A549 treated with GW870086 at 1 μM for 4 hours (cell line): Measurements from ENCODE around the gene ZMAT1. TPM values are rescaled to one million over a fixed set of nuclear protein-coding genes. Genes with fewer than 3 reads are reported as not detected.

Source experiments
- total RNA-seq: library from RNA; stranded (reverse); fragments of 200-300 nt; extraction: Qiagen RNA extraction; gene quantifications from 5 replicates; pipeline ENCODE4 v1.2.3, GENCODE V29; 2022; ENCODE audit warnings: low read depth

Gene ZMAT1
- 0.05 TPM in 3 of 5 replicates, not detected in the others for total RNA-seq

DNA sequence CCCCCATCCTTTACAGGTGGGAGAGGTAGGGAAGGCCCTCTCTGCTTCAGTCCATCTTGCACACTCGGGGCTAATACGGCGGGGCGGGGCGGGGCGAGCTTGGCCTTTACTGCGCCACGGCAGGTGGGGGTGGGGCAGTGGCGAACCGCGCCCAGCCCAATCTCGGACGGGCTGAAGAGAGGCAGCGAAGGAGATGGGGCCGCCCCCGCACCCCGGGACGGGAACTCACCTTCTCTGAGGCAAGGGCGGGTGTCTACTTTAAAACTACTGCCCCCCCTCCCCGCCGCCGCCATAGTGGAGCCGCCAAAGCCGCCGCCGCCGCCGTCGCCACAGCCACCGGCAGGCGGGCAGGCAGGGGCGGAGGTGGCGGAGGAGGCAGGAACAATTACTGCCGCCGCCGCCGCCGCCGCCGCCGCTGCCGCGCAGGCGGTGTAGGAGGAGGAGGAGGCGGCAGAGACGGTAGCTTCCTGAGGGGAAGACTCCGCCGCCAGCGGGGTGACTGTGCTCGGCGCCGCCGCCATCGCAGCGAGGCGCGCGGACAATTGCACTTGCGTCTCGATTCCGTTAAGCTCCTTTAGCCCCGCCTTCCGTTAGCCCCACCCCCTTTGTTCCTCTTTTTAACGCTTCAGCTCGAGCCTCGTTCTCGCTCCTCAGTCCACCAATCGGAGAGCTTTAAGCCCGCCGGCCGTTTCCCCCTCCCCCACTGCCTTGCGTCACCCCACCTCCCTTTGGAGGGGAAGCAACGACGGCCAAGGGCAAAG lies at the start of gene ZMAT1:
Gene ZMAT1 (minus strand): TSS at position 540 of the 761 bp plus-strand sequence. CDS start 19 bp downstream, at position 521.

Other genes starting within 250 kb of the ZMAT1 start
- gene TCEAL2, start 193.7 kb upstream of the ZMAT1 start, total RNA-seq: not detected in 5 replicates
- not detected in 5 replicates for gene TCEAL6, start 210.5 kb upstream of the ZMAT1 start, total RNA-seq
- gene BEX5, start 223.9 kb upstream of the ZMAT1 start, total RNA-seq: not detected in 5 replicates